Natural killer cell treated with Interleukin-12 subunit alpha and Interleukin-12 subunit beta and Interleukin-15 and Interleukin-18, amount 100 ng/mL, for 72 hours (primary cell): ENCODE results near the gene PSMA6. TPM values are rescaled to one million over a fixed set of nuclear protein-coding genes. Genes with fewer than 3 reads are reported as not detected.
A peak's percentile ranks its signal among the peaks of the same experiment; 100 is the strongest.
"Not testable (repeated sequence)": the region's sequence is repeated elsewhere in the genome, so short reads cannot be mapped to it uniquely, and the experiment has no call there.

Source experiments
- ATAC-seq, 2 donors: fragments of 150-1000 bp; cut with Tn5 transposase in 1 of 2; sonication (Bioruptor Pico), chemical (Tn5 transposase) in 1 of 2; 2 replicates each; pipeline ENCODE4 v1.10.0; 2021
- DNase-seq: peaks from one replicate; pipeline ENCODE4 v3.0.0; 2022; ENCODE audit warnings: low spot score
- H3K27ac Mint-ChIP-seq, 2 donors: 1 replicate in 1 of 2; 2 replicates in 1 of 2; pipeline ENCODE4 v1.8.0; 2022; ENCODE audit warnings: mixed read lengths in 2 of 2, mild to moderate bottlenecking in 1 of 2, moderate library complexity in 1 of 2
- H3K27me3 Mint-ChIP-seq, 2 donors: 1 replicate in 1 of 2; 2 replicates in 1 of 2; pipeline ENCODE4 v1.8.0; 2022; ENCODE audit warnings: mixed read lengths in 2 of 2
- H3K36me3 Mint-ChIP-seq: one replicate; pipeline ENCODE4 v1.8.0; 2022; ENCODE audit warnings: mixed read lengths
- H3K4me1 Mint-ChIP-seq, 2 donors: 1 replicate in 1 of 2; 2 replicates in 1 of 2; pipeline ENCODE4 v1.8.0; 2022; ENCODE audit warnings: low read depth in 2 of 2, mixed read lengths in 2 of 2, mild to moderate bottlenecking in 1 of 2
- H3K4me3 Mint-ChIP-seq: one replicate; pipeline ENCODE4 v1.8.0; 2022; ENCODE audit warnings: mixed read lengths
- H3K9me3 Mint-ChIP-seq: 2 replicates; pipeline ENCODE4 v1.8.0; 2022; ENCODE audit warnings: mixed read lengths
- total RNA-seq, 2 donors: library from RNA; stranded (reverse); gene quantifications; one replicate each; pipeline ENCODE4 v1.2.3, GENCODE V29; 2022

The PSMA6 gene
- total RNA-seq, 2 donors from 2014 or later: 464 to 704 TPM

- no peak for DNase-seq
- Mint-ChIP-seq H3K36me3 (peaks cover 21% of the 10 kb centered on the region), H3K27me3 (no peaks in the 10 kb centered on the region), H3K4me3 (no peak overlapping the region), H3K9me3 (no peaks in the 10 kb centered on the region), H3K4me1 (peaks cover 26 to 36% of the 10 kb centered on the region in 2 donors), H3K27ac (peak overlapping the region in 1 of 2 donors; percentile 78)
- ATAC-seq: no peak
Measured at GRCh38 chr14:35306114-35306513, 13.9 kb downstream of the PSMA6 start.

DNA sequence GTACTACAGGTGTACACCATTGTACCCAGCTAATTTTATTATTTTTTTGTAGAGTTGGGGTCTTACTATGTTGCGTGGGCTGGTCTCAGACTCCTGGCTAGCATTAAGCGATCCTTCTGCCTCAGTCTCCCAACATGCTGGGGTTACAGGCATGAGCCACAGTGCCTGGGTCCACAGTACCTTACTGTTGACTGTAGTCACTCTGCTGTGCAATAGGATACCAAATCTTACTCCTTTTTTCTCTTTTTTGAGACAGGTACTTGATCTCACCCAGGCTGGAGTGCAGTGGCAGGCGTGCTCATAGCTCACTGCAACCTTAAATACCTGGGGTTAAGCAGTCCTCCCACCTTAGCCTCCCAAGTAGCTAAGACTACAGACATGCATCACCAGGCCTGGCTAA lies 25.6 kb downstream of the PSMA6 start:
- H3K27ac Mint-ChIP-seq: peak overlapping the region in 1 of 2 donors; percentile 27
- peaks cover 19% of the 10 kb centered on the region for H3K36me3 Mint-ChIP-seq
- DNase-seq (no peak), ATAC-seq (no peak)
- no peaks in the 10 kb centered on the region for H3K27me3 Mint-ChIP-seq
- H3K4me3 Mint-ChIP-seq: no peak overlapping the region
- H3K9me3 Mint-ChIP-seq: no peaks in the 10 kb centered on the region
- H3K4me1 Mint-ChIP-seq: peaks cover 0 to 8% of the 10 kb centered on the region in 2 donors

- Mint-ChIP-seq H3K4me1 (peaks cover 0 to 7% of the 10 kb centered on the region in 2 donors), H3K9me3 (no peaks in the 10 kb centered on the region), H3K4me3 (no peak overlapping the region), H3K27ac (peak overlapping the region; percentile 14 to 33), H3K36me3 (peaks cover 13% of the 10 kb centered on the region), H3K27me3 (no peaks in the 10 kb centered on the region)
- ATAC-seq (no peak), DNase-seq (no peak)
Measured at GRCh38 chr14:35319509-35319908, 27.3 kb downstream of the PSMA6 start.

GRCh38 chr14:35320472-35320871 lies 28.3 kb downstream of the PSMA6 start:
- ATAC-seq (no peak), DNase-seq (no peak)
- Mint-ChIP-seq H3K27ac (no peak overlapping the region), H3K36me3 (peaks cover 6% of the 10 kb centered on the region), H3K4me3 (no peak overlapping the region), H3K4me1 (peaks cover 0 to 3% of the 10 kb centered on the region in 2 donors), H3K9me3 (no peaks in the 10 kb centered on the region), H3K27me3 (no peaks in the 10 kb centered on the region)

DNA sequence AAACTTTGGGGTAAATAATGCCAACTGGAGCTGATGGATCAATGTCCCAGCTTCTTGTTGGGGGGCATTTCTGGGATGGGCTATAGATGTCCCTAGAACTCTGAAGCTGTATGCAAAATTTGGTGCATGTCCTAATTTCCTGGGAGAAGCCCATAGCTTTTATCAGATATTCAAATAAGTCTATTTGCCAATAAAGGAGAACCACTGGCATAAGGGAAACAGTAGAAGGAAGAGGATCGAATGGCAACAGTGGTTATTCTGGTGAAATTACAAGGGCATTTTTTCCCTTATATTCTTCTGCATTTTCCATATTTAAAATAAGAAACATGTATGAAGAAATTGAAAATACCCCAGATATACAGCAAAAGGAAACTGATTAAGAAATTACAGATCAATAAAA lies 34.2 kb downstream of the PSMA6 start:
- DNase-seq: no peak
- ATAC-seq: no peak
- H3K36me3 Mint-ChIP-seq: no peaks in the 10 kb centered on the region
- H3K27me3 Mint-ChIP-seq: no peaks in the 10 kb centered on the region
- H3K9me3 Mint-ChIP-seq: no peaks in the 10 kb centered on the region
- H3K27ac Mint-ChIP-seq: no peak overlapping the region
- no peaks in the 10 kb centered on the region for H3K4me1 Mint-ChIP-seq
- H3K4me3 Mint-ChIP-seq: no peak overlapping the region

GRCh38 chr14:35331605-35332516 lies 39.7 kb downstream of the PSMA6 start:
- peak overlapping the region; percentile 60 for H3K4me3 Mint-ChIP-seq

GRCh38 chr14:35332517-35333263 lies 40.5 kb downstream of the PSMA6 start:
- Mint-ChIP-seq H3K4me3 (peak overlapping the region; percentile 73), H3K9me3 (no peaks in the 10 kb centered on the region), H3K27me3 (no peaks in the 10 kb centered on the region), H3K4me1 (peaks cover 35 to 41% of the 10 kb centered on the region in 2 donors), H3K27ac (peak overlapping the region; percentile 90 to 96), H3K36me3 (no peaks in the 10 kb centered on the region)
- peak; percentile 26 to 51 for ATAC-seq
- no peak for DNase-seq

More at GRCh38 chr14:35331605-35332516, 39.7 kb downstream of the PSMA6 start:
- ATAC-seq (no peak), DNase-seq (no peak)
- Mint-ChIP-seq H3K36me3 (no peaks in the 10 kb centered on the region), H3K27me3 (no peaks in the 10 kb centered on the region), H3K27ac (peak overlapping the region; percentile 90 to 96), H3K9me3 (no peaks in the 10 kb centered on the region), H3K4me1 (peaks cover 35 to 38% of the 10 kb centered on the region in 2 donors)

- H3K4me1 Mint-ChIP-seq: peaks cover 35 to 45% of the 10 kb centered on the region in 2 donors
- peak overlapping the region; percentile 73 for H3K4me3 Mint-ChIP-seq
- H3K9me3 Mint-ChIP-seq: no peaks in the 10 kb centered on the region
- no peaks in the 10 kb centered on the region for H3K36me3 Mint-ChIP-seq
- no peaks in the 10 kb centered on the region for H3K27me3 Mint-ChIP-seq
- DNase-seq: no peak
- peak overlapping the region; percentile 90 to 96 for H3K27ac Mint-ChIP-seq
- ATAC-seq: peak; percentile 2 to 29
Measured at GRCh38 chr14:35333264-35333730, 41.1 kb downstream of the PSMA6 start.

GRCh38 chr14:35333797-35334743 lies 41.9 kb downstream of the PSMA6 start:
- Mint-ChIP-seq H3K4me3 (peak overlapping the region; percentile 73), H3K27ac (peak overlapping the region; percentile 90 to 96), H3K9me3 (no peaks in the 10 kb centered on the region), H3K4me1 (peaks cover 35 to 45% of the 10 kb centered on the region in 2 donors), H3K27me3 (no peaks in the 10 kb centered on the region), H3K36me3 (no peaks in the 10 kb centered on the region)
- ATAC-seq: peak; percentile 84 to 89
- peak; percentile 77 for DNase-seq

- no peak for DNase-seq
- no peak for ATAC-seq
- no peaks in the 10 kb centered on the region for H3K27me3 Mint-ChIP-seq
- H3K4me1 Mint-ChIP-seq: peaks cover 35 to 55% of the 10 kb centered on the region in 2 donors
- peak overlapping the region; percentile 90 to 96 for H3K27ac Mint-ChIP-seq
- no peaks in the 10 kb centered on the region for H3K36me3 Mint-ChIP-seq
- H3K9me3 Mint-ChIP-seq: no peaks in the 10 kb centered on the region
- H3K4me3 Mint-ChIP-seq: no peak overlapping the region
Measured at GRCh38 chr14:35335388-35336092, 43.4 kb downstream of the PSMA6 start.

- not testable (repeated sequence) for ATAC-seq, H3K9me3 Mint-ChIP-seq, DNase-seq, H3K36me3 Mint-ChIP-seq, H3K27me3 Mint-ChIP-seq
- peaks cover 35 to 55% of the 10 kb centered on the region in 2 donors for H3K4me1 Mint-ChIP-seq
- peak overlapping the region; percentile 74 to 94 for H3K27ac Mint-ChIP-seq
- H3K4me3 Mint-ChIP-seq: peak overlapping the region; percentile 54
Measured at GRCh38 chr14:35336171-35336493, 44.0 kb downstream of the PSMA6 start.

DNA sequence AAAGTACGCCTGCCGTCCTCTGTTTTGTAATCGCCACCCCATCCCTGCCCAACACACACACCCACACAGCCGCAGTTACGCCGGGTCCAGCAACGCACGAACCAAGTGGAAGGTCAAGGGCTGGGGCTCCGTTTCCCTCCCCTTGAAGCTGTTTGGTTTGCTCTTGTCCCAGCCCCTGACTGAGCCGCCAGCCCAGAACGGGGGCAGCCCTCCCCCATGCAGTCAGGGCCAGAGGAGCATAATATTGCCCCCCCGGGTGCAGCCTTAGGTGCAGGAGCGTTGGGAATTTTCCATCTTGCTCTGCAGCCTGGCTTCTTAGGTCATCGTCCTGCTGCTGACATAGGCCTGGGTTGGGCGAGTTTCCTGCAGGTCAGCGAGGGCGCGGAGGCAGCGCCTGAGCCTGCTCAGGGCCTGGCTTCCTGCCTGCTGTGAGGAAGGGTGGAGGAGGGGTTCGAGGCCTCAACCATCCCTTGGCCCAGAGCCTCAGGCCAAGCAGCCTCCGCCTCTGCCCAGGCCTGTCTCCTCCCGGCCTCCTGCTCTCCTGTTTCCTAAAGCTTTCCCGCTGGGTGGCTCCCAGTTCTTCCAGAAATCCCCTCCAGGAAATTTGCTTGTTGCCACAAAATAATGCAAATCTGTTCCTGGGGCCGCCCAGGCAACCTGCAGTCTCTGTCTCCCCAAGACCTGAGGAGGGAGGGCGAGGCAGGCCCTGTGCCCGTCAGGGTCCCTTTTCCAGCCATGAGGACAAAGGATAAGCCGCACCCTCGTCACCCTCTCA lies 44.5 kb downstream of the PSMA6 start:
- H3K4me1 Mint-ChIP-seq: peaks cover 35 to 57% of the 10 kb centered on the region in 2 donors
- H3K4me3 Mint-ChIP-seq: peak overlapping the region; percentile 54
- no peaks in the 10 kb centered on the region for H3K9me3 Mint-ChIP-seq
- no peaks in the 10 kb centered on the region for H3K27me3 Mint-ChIP-seq
- H3K27ac Mint-ChIP-seq: peak overlapping the region; percentile 74 to 94
- DNase-seq: peak; percentile 74
- H3K36me3 Mint-ChIP-seq: no peaks in the 10 kb centered on the region
- ATAC-seq: peak in 1 of 2 donors; percentile 63
